ENCODE measurements around the gene IL4I1.

GRCh38 chr19:49839713-49840112 is 57.0 kb downstream of the IL4I1 start:
- TF ChIP-seq POLR2A (IDR thresholded peaks at IDR 0.05) (no peak), CTCF (IDR thresholded peaks at IDR 0.05 in 8 of 11, conservative IDR thresholded peaks at IDR 0.05 in 3 of 11) (no peak), POLR2AphosphoS5 (IDR thresholded peaks at IDR 0.05) (no peak)
